DND-41 (cell line): ENCODE measurements around the gene TNIK.

Experiments
- CTCF ChIP-seq: IDR thresholded peaks from 2 replicates; pipeline ENCODE4 v1.5.1; 2012; ENCODE audit warnings: borderline replicate concordance, low read length, moderate library complexity, mild to moderate bottlenecking; ENCODE audit not compliant: poor library complexity, severe bottlenecking; ENCODE audit errors: extremely low read depth
- EZH2 ChIP-seq: IDR thresholded peaks from 3 replicates; pipeline ENCODE4 v1.6.1; 2012; ENCODE audit warnings: borderline replicate concordance, low read depth, mild to moderate bottlenecking, moderate library complexity, low read length, inconsistent platforms; ENCODE audit not compliant: severe bottlenecking

DNA sequence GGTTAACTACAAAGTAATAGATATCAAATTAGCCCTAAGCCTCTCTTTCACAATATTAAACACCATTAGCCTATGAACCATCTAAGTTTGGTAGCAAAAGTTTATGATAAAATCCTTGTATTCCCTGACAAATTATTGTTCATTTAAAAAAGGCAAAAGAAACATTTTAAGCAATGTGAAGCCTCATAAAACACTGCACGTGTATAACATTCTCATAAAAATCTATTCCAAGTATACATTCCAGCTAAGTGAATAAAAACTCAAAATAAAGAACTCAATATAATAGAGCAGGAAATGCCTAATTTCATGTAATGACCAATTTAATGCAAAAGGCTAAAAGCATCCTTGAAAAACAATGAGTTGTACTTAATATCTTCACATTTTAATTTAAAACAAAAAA is 27.7 kb downstream of the TNIK start:
- TF ChIP-seq CTCF (no peak), EZH2 (no peak)
